T-helper 1 cell treated with Interleukin-12 subunit alpha and Interleukin-12 subunit beta and Interleukin-4 antibody, amounts not matched to agents 30 μg/mL and 1 μg/mL, for 36 hours (primary cell): ENCODE measurements around the gene SLC17A9.

Source experiments
- H3K27ac Mint-ChIP-seq: one replicate; pipeline ENCODE4 v1.8.0; 2021; ENCODE audit warnings: mild to moderate bottlenecking, mixed read lengths
- H3K27me3 Mint-ChIP-seq: one replicate; pipeline ENCODE4 v1.8.0; 2021; ENCODE audit warnings: low read depth, mixed read lengths
- H3K36me3 Mint-ChIP-seq: one replicate; pipeline ENCODE4 v1.8.0; 2021; ENCODE audit warnings: low read depth, mixed read lengths
- H3K4me1 Mint-ChIP-seq: one replicate; pipeline ENCODE4 v1.8.0; 2021; ENCODE audit warnings: low read depth, mixed read lengths
- H3K4me3 Mint-ChIP-seq: one replicate; pipeline ENCODE4 v1.8.0; 2021; ENCODE audit warnings: mild to moderate bottlenecking, moderate library complexity, mixed read lengths
- H3K9me3 Mint-ChIP-seq: one replicate; pipeline ENCODE4 v1.8.0; 2021; ENCODE audit warnings: mixed read lengths

The SLC17A9 gene

GRCh38 chr20:62925420-62926228, 26.9 kb upstream of the SLC17A9 start:
- peaks cover 7% of the 10 kb centered on the region for H3K36me3 Mint-ChIP-seq
- H3K4me3 Mint-ChIP-seq, result peak overlapping the region; percentile 93
- peaks cover 55% of the 10 kb centered on the region for H3K4me1 Mint-ChIP-seq
- H3K27ac Mint-ChIP-seq, result peak overlapping the region; percentile 92
- no peaks in the 10 kb centered on the region for H3K9me3 Mint-ChIP-seq
- no peaks in the 10 kb centered on the region for H3K27me3 Mint-ChIP-seq

- Mint-ChIP-seq H3K27ac (peak within 1 kb of the TSS; percentile 92), H3K4me1 (peaks cover 53% of the 10 kb centered on the region), H3K27me3 (no peaks in the 10 kb centered on the region), H3K36me3 (peaks cover 6% of the 10 kb centered on the region), H3K9me3 (no peaks in the 10 kb centered on the region), H3K4me3 (peak within 1 kb of the TSS; percentile 93)
Observed at GRCh38 chr20:62926229-62927127, 26.0 kb upstream of the SLC17A9 start, which contains the start of gene DIDO1. TSS of gene DIDO1 (minus strand) at chr20:62926505.

GRCh38 chr20:62927128-62927705, 25.3 kb upstream of the SLC17A9 start:
- Mint-ChIP-seq H3K4me1 (peaks cover 51% of the 10 kb centered on the region), H3K9me3 (no peaks in the 10 kb centered on the region), H3K27me3 (no peaks in the 10 kb centered on the region), H3K27ac (peak overlapping the region; percentile 88), H3K4me3 (peak overlapping the region; percentile 93), H3K36me3 (peaks cover 6% of the 10 kb centered on the region)

GRCh38 chr20:62928246-62928939, 24.1 kb upstream of the SLC17A9 start:
- peaks cover 5% of the 10 kb centered on the region for H3K36me3 Mint-ChIP-seq
- H3K4me1 Mint-ChIP-seq, result peaks cover 49% of the 10 kb centered on the region

GRCh38 chr20:62929051-62929538, 23.4 kb upstream of the SLC17A9 start:
- H3K27ac Mint-ChIP-seq, result peak overlapping the region; percentile 84

More at GRCh38 chr20:62928246-62928939, 24.1 kb upstream of the SLC17A9 start:
- Mint-ChIP-seq H3K27me3 (no peaks in the 10 kb centered on the region), H3K4me3 (peak overlapping the region; percentile 90), H3K9me3 (no peaks in the 10 kb centered on the region), H3K27ac (peak overlapping the region; percentile 84)

GRCh38 chr20:62931464-62931863, 21.0 kb upstream of the SLC17A9 start:
- Mint-ChIP-seq H3K36me3 (peaks cover 6% of the 10 kb centered on the region), H3K27ac (no peak overlapping the region), H3K27me3 (no peaks in the 10 kb centered on the region), H3K4me1 (peaks cover 34% of the 10 kb centered on the region), H3K9me3 (no peaks in the 10 kb centered on the region), H3K4me3 (no peak overlapping the region)

More at GRCh38 chr20:62929051-62929538, 23.4 kb upstream of the SLC17A9 start:
- no peaks in the 10 kb centered on the region for H3K27me3 Mint-ChIP-seq
- H3K4me3 Mint-ChIP-seq, result peak overlapping the region; percentile 90
- H3K4me1 Mint-ChIP-seq, result peaks cover 46% of the 10 kb centered on the region
- H3K36me3 Mint-ChIP-seq, result peaks cover 6% of the 10 kb centered on the region
- H3K9me3 Mint-ChIP-seq, result no peaks in the 10 kb centered on the region

GRCh38 chr20:62933966-62934365, 18.5 kb upstream of the SLC17A9 start:
- Mint-ChIP-seq H3K27me3 (no peaks in the 10 kb centered on the region), H3K36me3 (peaks cover 13% of the 10 kb centered on the region), H3K27ac (no peak overlapping the region), H3K4me3 (no peak overlapping the region), H3K9me3 (no peaks in the 10 kb centered on the region), H3K4me1 (peaks cover 20% of the 10 kb centered on the region)

GRCh38 chr20:62935204-62935967, 17.1 kb upstream of the SLC17A9 start:
- Mint-ChIP-seq H3K27me3 (no peaks in the 10 kb centered on the region), H3K27ac (no peak overlapping the region), H3K4me3 (no peak overlapping the region), H3K4me1 (peaks cover 20% of the 10 kb centered on the region), H3K36me3 (peaks cover 13% of the 10 kb centered on the region), H3K9me3 (no peaks in the 10 kb centered on the region)

GRCh38 chr20:62935968-62936585, 16.4 kb upstream of the SLC17A9 start:
- no peak overlapping the region for H3K27ac Mint-ChIP-seq
- H3K4me3 Mint-ChIP-seq, result peak overlapping the region; percentile 15
- H3K4me1 Mint-ChIP-seq, result peaks cover 18% of the 10 kb centered on the region
- H3K36me3 Mint-ChIP-seq, result peaks cover 13% of the 10 kb centered on the region
- H3K27me3 Mint-ChIP-seq, result no peaks in the 10 kb centered on the region
- no peaks in the 10 kb centered on the region for H3K9me3 Mint-ChIP-seq

GRCh38 chr20:62937268-62938104, 15.0 kb upstream of the SLC17A9 start:
- Mint-ChIP-seq H3K9me3 (no peaks in the 10 kb centered on the region), H3K27me3 (no peaks in the 10 kb centered on the region), H3K27ac (peak overlapping the region; percentile 96), H3K4me1 (peaks cover 21% of the 10 kb centered on the region), H3K36me3 (peaks cover 20% of the 10 kb centered on the region), H3K4me3 (peak overlapping the region; percentile 98)

GRCh38 chr20:62938105-62938888, 14.2 kb upstream of the SLC17A9 start, which contains the start of gene GID8:
TSS of gene GID8 (plus strand) at chr20:62938147. CDS start at chr20:62941503, 3,356 bp downstream.
- H3K27me3 Mint-ChIP-seq, result no peaks in the 10 kb centered on the region
- H3K4me3 Mint-ChIP-seq, result peak within 1 kb of the TSS; percentile 98
- no peaks in the 10 kb centered on the region for H3K9me3 Mint-ChIP-seq
- peaks cover 24% of the 10 kb centered on the region for H3K36me3 Mint-ChIP-seq
- peaks cover 16% of the 10 kb centered on the region for H3K4me1 Mint-ChIP-seq
- H3K27ac Mint-ChIP-seq, result peak within 1 kb of the TSS; percentile 96
